PC-3 (cell line): ENCODE results near the gene SSC4D. TPM values are rescaled to one million over a fixed set of nuclear protein-coding genes. Genes with fewer than 3 reads are reported as not detected.

ENCODE experiments used
- ATAC-seq: fragments of 200-7000 bp; cut with Tn5 transposase; 2 replicates; pipeline ENCODE4 v1.9.1; 2020; ENCODE audit warnings: mild to moderate bottlenecking, moderate library complexity
- BruUV-seq: library from RNA; stranded (reverse); fragments of 400-500 nt; replicated peaks from 2 replicates; lab custom pipeline; 2021; lab: Mats Ljungman, UMichigan
- CTCF ChIA-PET: fragments of 300-600 bp; sonication (Branson Sonifier 250); formaldehyde crosslinking; loops from one replicate; lab custom pipeline; 2022; ENCODE audit warnings: antibody characterized with exemption; lab: Charles Lee
- POLR2A ChIA-PET: fragments of 300-600 bp; sonication (Branson Sonifier 250); formaldehyde crosslinking; loops from one replicate; lab custom pipeline; 2022; ENCODE audit warnings: antibody characterized with exemption; ENCODE audit not compliant: unreplicated experiment; lab: Charles Lee
- DNase-seq: peaks from one replicate; pipeline ENCODE4 v3.0.0-alpha.2; 2015
- H2AFZ ChIP-seq: fragments of 300-600 bp; sonication (generic); 2 replicates; pipeline ENCODE4 v1.6.0; 2016; ENCODE audit warnings: antibody characterized with exemption, low read length
- H3F3A ChIP-seq: fragments of 300-600 bp; sonication (generic); one replicate; pipeline ENCODE4 v1.6.0; 2017; ENCODE audit warnings: antibody characterized with exemption, low read length, control low read depth, mild to moderate bottlenecking; ENCODE audit not compliant: unreplicated experiment
- H3K27ac ChIP-seq: fragments of 300-600 bp; sonication (generic); 2 replicates; pipeline ENCODE4 v1.5.1; 2016; ENCODE audit warnings: mild to moderate bottlenecking, low read length
- H3K27me3 ChIP-seq: fragments of 300-600 bp; sonication (generic); 2 replicates; pipeline ENCODE4 v1.6.1; 2016; ENCODE audit warnings: low read length, mixed read lengths
- H3K36me3 ChIP-seq: fragments of 300-600 bp; sonication (generic); 2 replicates; pipeline ENCODE4 v1.6.1; 2016; ENCODE audit warnings: low read depth, mixed run types, low read length, mixed read lengths
- H3K4me1 ChIP-seq: fragments of 300-600 bp; sonication (generic); 2 replicates; pipeline ENCODE4 v1.5.1; 2016; ENCODE audit warnings: low read length; ENCODE audit not compliant: insufficient read depth
- H3K4me2 ChIP-seq: fragments of 300-600 bp; sonication (generic); 2 replicates; pipeline ENCODE4 v1.6.0; 2016; ENCODE audit warnings: low read length
- H3K4me3 ChIP-seq: fragments of 300-600 bp; sonication (generic); 2 replicates; pipeline ENCODE4 v1.5.1; 2016; ENCODE audit warnings: mild to moderate bottlenecking, low read length, mixed read lengths
- H3K79me2 ChIP-seq: fragments of 300-600 bp; sonication (generic); 2 replicates; pipeline ENCODE4 v1.6.1; 2017; ENCODE audit warnings: low read length, mixed read lengths
- H3K9ac ChIP-seq: fragments of 300-600 bp; sonication (generic); 2 replicates; pipeline ENCODE4 v1.6.0; 2016; ENCODE audit warnings: mild to moderate bottlenecking, low read length
- H3K9me2 ChIP-seq: fragments of 300-600 bp; sonication (generic); replicated peaks from 2 replicates; pipeline ENCODE4 v1.6.1; 2016; ENCODE audit warnings: mixed run types, low read length, mixed read lengths
- H3K9me3 ChIP-seq: fragments of 300-600 bp; sonication (generic); 2 replicates; pipeline ENCODE4 v1.6.1; 2016; ENCODE audit warnings: low read length, mixed read lengths
- H4K20me1 ChIP-seq: fragments of 300-600 bp; sonication (generic); 2 replicates; pipeline ENCODE4 v1.6.1; 2016; ENCODE audit warnings: low read length, mixed read lengths
- EZH2 ChIP-seq: fragments of 300-600 bp; sonication (generic); IDR thresholded peaks from one replicate; pipeline ENCODE4 v1.6.1; 2017; ENCODE audit warnings: antibody characterized with exemption, mild to moderate bottlenecking, low read length; ENCODE audit not compliant: unreplicated experiment
- EZH2phosphoT487 ChIP-seq: fragments of 300-600 bp; sonication (generic); IDR thresholded peaks from 2 replicates; pipeline ENCODE4 v1.6.1; 2018; ENCODE audit warnings: mild to moderate bottlenecking, antibody characterized with exemption, low read length, borderline replicate concordance
- intact Hi-C: fragments of 100-400 bp; cut with micrococcal nuclease; formaldehyde crosslinking; loops from 2 replicates; pipeline ENCODE4 v1.9.0; 2023
- total RNA-seq: library from RNA; depleted of rRNA; stranded (reverse); fragments of >200 nt; gene quantifications from 2 replicates; pipeline ENCODE4 v1.2.3, GENCODE V29; 2014
- TF ChIP-seq, protein P1 (sequence below): fragments of 300-600 bp; sonication (generic); conservative IDR thresholded peaks from 2 replicates; pipeline ENCODE4 v1.5.1; 2017; ENCODE audit warnings: antibody characterized with exemption, low read depth, mild to moderate bottlenecking, low read length

SSC4D gene
- total RNA-seq, 1 experiment from 2014 or later, result 1.3 TPM

DNA sequence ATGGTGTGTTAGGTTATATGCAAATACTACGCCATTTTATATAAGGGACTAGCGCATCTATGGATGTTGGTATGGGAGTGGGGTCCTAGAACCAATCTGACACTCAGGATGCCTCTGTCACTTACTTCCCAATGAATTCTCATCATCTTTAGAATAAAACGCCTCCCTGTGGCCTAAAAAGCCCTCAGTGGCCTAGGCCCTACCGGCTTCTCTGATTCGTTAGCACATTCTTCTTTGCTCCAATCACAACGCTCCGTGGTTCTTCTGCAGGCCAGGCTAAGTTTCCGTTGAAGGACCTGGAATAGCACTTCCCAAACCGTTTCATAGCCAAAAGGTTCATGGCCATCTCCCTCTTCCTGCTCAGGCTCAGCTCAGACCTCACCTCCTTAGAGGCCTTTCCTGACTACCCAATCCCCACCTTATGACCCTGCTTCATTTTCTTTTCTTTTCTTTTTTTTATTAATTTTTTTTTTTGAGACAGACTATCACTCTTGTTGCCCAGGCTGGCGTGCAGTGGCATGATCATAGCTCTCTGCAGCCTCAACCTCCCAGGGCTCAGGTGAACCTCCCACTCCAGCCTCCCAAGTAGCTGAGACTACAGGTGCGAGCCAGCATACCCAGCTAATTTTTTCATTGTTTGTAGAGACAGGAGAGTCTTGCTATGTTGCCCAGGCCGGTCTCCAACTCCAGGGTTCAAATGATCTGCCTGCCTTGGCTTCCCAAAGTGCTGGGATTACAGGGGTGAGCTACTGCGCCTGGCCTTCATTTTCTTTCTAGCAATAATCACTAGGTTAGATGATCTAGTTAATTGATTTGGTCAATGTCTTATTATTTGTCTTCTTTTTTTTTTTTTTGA lies 26.2 kb downstream of the SSC4D start:
- no peaks in the 10 kb centered on the region for H3K36me3 ChIP-seq
- TF ChIP-seq EZH2phosphoT487 (no peak), EZH2 (no peak)
- TF ChIP-seq, protein P1, sequence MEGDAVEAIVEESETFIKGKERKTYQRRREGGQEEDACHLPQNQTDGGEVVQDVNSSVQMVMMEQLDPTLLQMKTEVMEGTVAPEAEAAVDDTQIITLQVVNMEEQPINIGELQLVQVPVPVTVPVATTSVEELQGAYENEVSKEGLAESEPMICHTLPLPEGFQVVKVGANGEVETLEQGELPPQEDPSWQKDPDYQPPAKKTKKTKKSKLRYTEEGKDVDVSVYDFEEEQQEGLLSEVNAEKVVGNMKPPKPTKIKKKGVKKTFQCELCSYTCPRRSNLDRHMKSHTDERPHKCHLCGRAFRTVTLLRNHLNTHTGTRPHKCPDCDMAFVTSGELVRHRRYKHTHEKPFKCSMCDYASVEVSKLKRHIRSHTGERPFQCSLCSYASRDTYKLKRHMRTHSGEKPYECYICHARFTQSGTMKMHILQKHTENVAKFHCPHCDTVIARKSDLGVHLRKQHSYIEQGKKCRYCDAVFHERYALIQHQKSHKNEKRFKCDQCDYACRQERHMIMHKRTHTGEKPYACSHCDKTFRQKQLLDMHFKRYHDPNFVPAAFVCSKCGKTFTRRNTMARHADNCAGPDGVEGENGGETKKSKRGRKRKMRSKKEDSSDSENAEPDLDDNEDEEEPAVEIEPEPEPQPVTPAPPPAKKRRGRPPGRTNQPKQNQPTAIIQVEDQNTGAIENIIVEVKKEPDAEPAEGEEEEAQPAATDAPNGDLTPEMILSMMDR, result no peak
- ChIA-PET CTCF (no interaction called here), POLR2A (no interaction called here)
- no peaks in the 10 kb centered on the region for H3K27me3 ChIP-seq
- DNase-seq (no peak), ATAC-seq (no peak)
- no peaks in the 10 kb centered on the region for H4K20me1 ChIP-seq
- no TSS peak for BruUV-seq
- no peak overlapping the region for H3K27ac ChIP-seq
- intact Hi-C loops, result no loop called here
- no peak overlapping the region for H3K9ac ChIP-seq
- peaks cover 13% of the 10 kb centered on the region for H3K4me1 ChIP-seq
- no peak overlapping the region for H3K4me2 ChIP-seq
- H3K9me2 ChIP-seq, result no peaks in the 10 kb centered on the region
- no peak overlapping the region for H3K4me3 ChIP-seq
- peaks cover 4% of the 10 kb centered on the region for H3F3A ChIP-seq
- H3K9me3 ChIP-seq, result no peaks in the 10 kb centered on the region
- H3K79me2 ChIP-seq, result no peaks in the 10 kb centered on the region
- H2AFZ ChIP-seq, result no peak overlapping the region

DNA sequence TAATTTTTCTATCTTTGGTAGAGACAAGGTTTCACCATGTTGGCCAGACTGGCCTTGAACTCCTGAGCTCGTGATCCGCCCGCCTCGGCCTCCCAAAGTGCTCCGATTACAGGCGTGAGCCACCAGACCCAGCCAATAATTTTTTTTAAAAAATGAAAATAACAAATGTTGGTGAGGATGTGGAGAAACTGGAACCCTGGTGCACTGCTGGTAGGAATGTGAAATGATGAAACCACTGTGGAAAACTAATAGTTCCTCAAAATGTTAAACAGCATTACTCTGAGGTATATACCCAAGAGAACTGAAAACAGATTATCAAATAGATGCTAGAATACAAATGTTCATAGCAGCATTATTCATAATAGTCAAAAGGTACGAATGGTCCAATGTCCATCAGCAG lies 27.7 kb downstream of the SSC4D start:
- H3F3A ChIP-seq, result peaks cover 4% of the 10 kb centered on the region
- no peaks in the 10 kb centered on the region for H3K79me2 ChIP-seq
- CTCF ChIA-PET, result no interaction called here
- H3K27ac ChIP-seq, result no peak overlapping the region
- H3K4me3 ChIP-seq, result no peak overlapping the region
- no peak overlapping the region for H2AFZ ChIP-seq
- intact Hi-C loops, result no loop called here
- ATAC-seq (no peak), DNase-seq (no peak)
- H3K36me3 ChIP-seq, result no peaks in the 10 kb centered on the region
- H4K20me1 ChIP-seq, result no peaks in the 10 kb centered on the region
- TF ChIP-seq EZH2 (no peak), EZH2phosphoT487 (no peak)
- TF ChIP-seq, protein P1, result no peak
- no TSS peak for BruUV-seq
- no peaks in the 10 kb centered on the region for H3K9me2 ChIP-seq
- no peak overlapping the region for H3K4me2 ChIP-seq
- no peaks in the 10 kb centered on the region for H3K27me3 ChIP-seq
- H3K9ac ChIP-seq, result no peak overlapping the region
- peaks cover 13% of the 10 kb centered on the region for H3K4me1 ChIP-seq
- H3K9me3 ChIP-seq, result no peaks in the 10 kb centered on the region
- POLR2A ChIA-PET, result no interaction called here

DNA sequence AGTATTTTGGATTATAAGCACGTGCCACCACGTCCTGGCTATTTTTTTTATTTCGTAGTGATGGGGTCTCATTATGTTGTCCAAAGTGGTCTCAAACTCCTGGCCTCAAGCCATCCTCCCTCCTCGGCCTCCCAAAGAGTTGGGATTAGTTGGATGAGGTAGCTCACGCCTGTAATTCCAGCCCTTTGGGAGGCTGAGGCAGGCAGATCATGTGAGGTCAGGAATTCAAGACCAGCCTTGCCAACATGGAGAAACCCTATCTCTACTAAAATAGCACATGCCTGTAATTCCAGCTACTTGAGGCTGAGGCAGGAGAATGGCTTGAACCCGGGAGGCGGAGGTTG lies 28.9 kb downstream of the SSC4D start:
- peak overlapping the region; percentile 71 for H3K9ac ChIP-seq
- no TSS peak for BruUV-seq
- TF ChIP-seq, protein P1, result no peak
- TF ChIP-seq EZH2 (no peak), EZH2phosphoT487 (no peak)
- peak overlapping the region; percentile 89 for H3K27ac ChIP-seq
- H3K4me1 ChIP-seq, result peaks cover 13% of the 10 kb centered on the region
- ChIA-PET CTCF (no interaction called here), POLR2A (no interaction called here)
- no peak for ATAC-seq
- H3K27me3 ChIP-seq, result no peaks in the 10 kb centered on the region
- DNase-seq, result no peak
- H3K79me2 ChIP-seq, result no peaks in the 10 kb centered on the region
- no peaks in the 10 kb centered on the region for H3K9me2 ChIP-seq
- H3K9me3 ChIP-seq, result no peaks in the 10 kb centered on the region
- no peaks in the 10 kb centered on the region for H3K36me3 ChIP-seq
- H3F3A ChIP-seq, result peaks cover 4% of the 10 kb centered on the region
- no peak overlapping the region for H3K4me3 ChIP-seq
- peak overlapping the region; percentile 66 for H2AFZ ChIP-seq
- H3K4me2 ChIP-seq, result peak overlapping the region; percentile 55
- H4K20me1 ChIP-seq, result no peaks in the 10 kb centered on the region
- intact Hi-C loops, result no loop called here
